Measurements from ENCODE around the gene TSPEAR. TPM values are rescaled to one million over a fixed set of nuclear protein-coding genes. Genes with fewer than 3 reads are reported as not detected.

Gene TSPEAR
- total and polyA plus RNA-seq, 11 donors, result 0.01 to 2.6 (median 0.71) TPM; not detected in 2

DNA sequence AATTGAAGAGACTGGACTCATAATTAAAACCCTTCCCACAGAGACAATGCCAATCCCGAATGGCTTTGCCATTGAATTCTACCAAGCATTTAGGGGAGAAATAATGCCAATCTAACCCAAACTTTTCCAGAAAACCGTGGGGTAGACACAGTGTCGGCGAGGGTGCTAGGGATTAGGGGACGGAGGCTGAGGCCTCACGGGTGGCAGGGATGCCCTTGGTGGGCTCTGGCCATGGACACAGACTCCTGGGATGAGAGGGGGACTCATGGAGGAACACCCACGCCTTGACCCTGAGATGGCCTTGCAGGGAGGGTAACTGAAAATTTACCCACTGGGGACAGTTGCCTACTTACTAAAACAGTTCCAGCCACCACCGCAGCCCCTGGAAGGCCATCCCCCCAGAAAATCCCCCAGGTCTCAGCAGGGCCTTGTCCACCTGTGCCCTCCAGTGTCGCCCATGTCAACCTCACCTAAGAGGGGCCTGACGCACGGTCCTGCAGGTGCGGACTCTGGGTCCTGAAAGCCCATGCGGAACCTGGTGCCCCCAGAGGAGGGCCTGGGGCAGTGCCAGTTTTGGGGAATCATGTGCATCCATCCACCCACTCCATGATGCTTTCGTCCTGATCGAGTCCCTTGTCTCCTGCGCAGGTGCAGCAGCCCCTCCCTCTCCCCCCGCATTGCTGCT is 132.9 kb downstream of the TSPEAR start:
- no peak overlapping the region for H3K27ac ChIP-seq
- intact Hi-C loops (cut with DNase I), result no loop called here

GRCh38 chr21:44576025-44576420 is 135.3 kb downstream of the TSPEAR start:
- H3K27me3 ChIP-seq, result peaks cover 0 to 17% (median 0%) of the 10 kb centered on the region in 9 donors

More for the DNA sequence above, 132.9 kb downstream of the TSPEAR start:
- Histone ChIP-seq H3K27me3 (peaks cover 0 to 24% (median 0%) of the 10 kb centered on the region in 9 donors), H3K36me3 (no peaks in the 10 kb centered on the region), H3K4me1 (no peaks in the 10 kb centered on the region), H3K9me3 (peaks cover 0 to 37% (median 12%) of the 10 kb centered on the region in 12 donors), H3K4me3 (no peak overlapping the region)
- 91 to 95% (median 94%) methylated on average over 17 of the region's 17 CpGs for WGBS, 4 donors
- DNase-seq, result no peak
- TF ChIP-seq CTCF (IDR thresholded peaks at IDR 0.05), result no peak
- ATAC-seq, result no peak

GRCh38 chr21:44575307-44576024 is 135.9 kb downstream of the TSPEAR start:
- no peak for DNase-seq
- intact Hi-C loops (cut with DNase I), result no loop called here
- ATAC-seq, result no peak
- no peaks in the 10 kb centered on the region for H3K36me3 ChIP-seq
- WGBS, 4 donors, result 83 to 87% (median 86%) methylated on average over 17 to 20 of the region's 20 CpGs
- H3K27ac ChIP-seq, result no peak overlapping the region
- no peak overlapping the region for H3K4me3 ChIP-seq
- H3K9me3 ChIP-seq, result peaks cover 0 to 36% (median 9%) of the 10 kb centered on the region in 12 donors
- peaks cover 0 to 17% (median 0%) of the 10 kb centered on the region in 9 donors for H3K27me3 ChIP-seq
- TF ChIP-seq POLR2A (IDR thresholded peaks at IDR 0.05) (no peak), CTCF (IDR thresholded peaks at IDR 0.05) (no peak)
- H3K4me1 ChIP-seq, result no peaks in the 10 kb centered on the region

More at GRCh38 chr21:44576025-44576420, 135.3 kb downstream of the TSPEAR start:
- Histone ChIP-seq H3K27ac (no peak overlapping the region), H3K36me3 (no peaks in the 10 kb centered on the region), H3K4me3 (no peak overlapping the region), H3K4me1 (no peaks in the 10 kb centered on the region), H3K9me3 (peaks cover 0 to 36% (median 12%) of the 10 kb centered on the region in 12 donors)
- DNase-seq (no peak), ATAC-seq (no peak)
- intact Hi-C loops (cut with DNase I), result no loop called here
- WGBS, 4 donors, result 84 to 88% (median 88%) methylated on average over 10 of the region's 10 CpGs
- TF ChIP-seq CTCF (IDR thresholded peaks at IDR 0.05) (no peak), POLR2A (IDR thresholded peaks at IDR 0.05) (no peak)
